ENCODE data around the gene IFFO2. TPM values are rescaled to one million over a fixed set of nuclear protein-coding genes. Genes with fewer than 3 reads are reported as not detected.

IFFO2 gene
- total and polyA plus RNA-seq, 2 of the 8 experiments (the other 6 are each of a cell fraction or from before 2014, with no cell fraction given), result 6.6 to 10.4 TPM

GRCh38 chr1:18900303-18900841 lies 56.1 kb downstream of the IFFO2 start:
- FAIRE-seq, result no peak
- no peak overlapping the region for H3K4ac ChIP-seq (replicated peaks; ENCODE audit: insufficient read length, low read depth, low read length)
- TF ChIP-seq KDM1A (IDR thresholded peaks at IDR 0.05; ENCODE audit: borderline replicate concordance, low read length) (no peak), RNF2 (IDR thresholded peaks at IDR 0.05; ENCODE audit: borderline replicate concordance, low read depth, low read length, missing control alignments, poor library complexity, severe bottlenecking) (no peak), ASH2L (IDR thresholded peaks at IDR 0.05; ENCODE audit: low read length) (no peak), TCF12 (IDR thresholded peaks at IDR 0.05; ENCODE audit: low read depth, low read length) (no peak), SP4 (IDR thresholded peaks at IDR 0.05; ENCODE audit: low read length) (no peak), HDAC6 (IDR thresholded peaks at IDR 0.05; ENCODE audit: low read depth, low read length) (no peak), SAP30 (IDR thresholded peaks at IDR 0.05; ENCODE audit: insufficient read depth, insufficient replicate concordance, low read length) (no peak), TBP (IDR thresholded peaks at IDR 0.05; ENCODE audit: low read depth, low read length) (no peak), MAX (IDR thresholded peaks at IDR 0.05) (no peak), FOSL1 (IDR thresholded peaks at IDR 0.05; ENCODE audit: insufficient read depth, low read depth, low read length) (no peak), CBX8 (IDR thresholded peaks at IDR 0.05; ENCODE audit: borderline replicate concordance, low read depth, low read length) (no peak), CEBPB (IDR thresholded peaks at IDR 0.05; ENCODE audit: low read depth, low read length) (no peak), POLR2AphosphoS5 (IDR thresholded peaks at IDR 0.05; ENCODE audit: low read depth, low read length) (no peak), TEAD4 (IDR thresholded peaks at IDR 0.05; ENCODE audit: low read depth, low read length) (no peak)

More at GRCh38 chr1:18900303-18900841, 56.1 kb downstream of the IFFO2 start:
- Histone ChIP-seq H2BK5ac (ENCODE audit: low read depth, low read length) (no peak overlapping the region), H3K27me3 (replicated peaks in 1 of 4; ENCODE audit: control insufficient read depth in 3 of 4, extremely low read depth in 1 of 4, insufficient read depth in 3 of 4, low read length in 3 of 4) (peaks cover 0 to 3% (median 0%) of the 10 kb centered on the region in 4 experiments; a peak in 4 of 7 replicates), H2BK12ac (ENCODE audit: low read depth, low read length) (no peak overlapping the region), H3K23me2 (ENCODE audit: low read depth, low read length) (peaks cover 6% of the 10 kb centered on the region; the same call in 1 of the 2 replicates), H2BK20ac (ENCODE audit: low read length) (no peak overlapping the region), H3K36me3 (ENCODE audit: control insufficient read depth in 2 of 4, insufficient read depth in 4 of 4, low read length in 3 of 4) (no peaks in the 10 kb centered on the region), H3K4me2 (ENCODE audit: insufficient read depth in 1 of 2, low read depth in 2 of 2, low read length in 2 of 2) (no peak overlapping the region), H4K8ac (ENCODE audit: extremely low read depth, insufficient read depth, low read length) (no peak overlapping the region), H3K79me1 (ENCODE audit: low read depth, low read length) (peaks cover 5% of the 10 kb centered on the region), H3K27ac (ENCODE audit: low read depth, low read length) (no peak overlapping the region), H4K5ac (ENCODE audit: insufficient read length, low read depth, low read length) (no peak overlapping the region), H3K23ac (ENCODE audit: insufficient read length) (no peak overlapping the region), H3K9ac (replicated peaks in 1 of 4; ENCODE audit: extremely low read depth in 1 of 4, low read depth in 3 of 4, low read length in 3 of 4) (no peak overlapping the region), H3K56ac (replicated peaks; ENCODE audit: insufficient read length, low read depth, low read length) (no peak overlapping the region), H4K20me1 (replicated peaks in 1 of 2; ENCODE audit: control insufficient read depth in 1 of 2, insufficient read depth in 2 of 2, low read length in 2 of 2) (peaks cover 2 to 5% of the 10 kb centered on the region in 2 experiments), H2AFZ (ENCODE audit: low read length) (no peak overlapping the region), H2BK120ac (replicated peaks; ENCODE audit: low read depth, low read length) (no peak overlapping the region), H3K4me1 (replicated peaks in 1 of 4; ENCODE audit: control insufficient read depth in 3 of 4, insufficient read depth in 4 of 4, low read length in 3 of 4) (peaks cover 0 to 3% (median 1%) of the 10 kb centered on the region in 4 experiments; a peak in 5 of 7 replicates), H3K14ac (ENCODE audit: insufficient read length) (no peak overlapping the region), H3K79me2 (ENCODE audit: control insufficient read depth in 1 of 2, insufficient read depth in 2 of 2, low read length in 2 of 2) (no peaks in the 10 kb centered on the region), H4K91ac (replicated peaks; ENCODE audit: insufficient read length, low read length) (no peak overlapping the region), H2BK15ac (ENCODE audit: low read length) (no peak overlapping the region), H3K9me3 (ENCODE audit: insufficient read depth in 2 of 2, low read depth in 1 of 2, low read length in 1 of 2) (no peaks in the 10 kb centered on the region), H3K18ac (ENCODE audit: extremely low read depth, low read length) (no peak overlapping the region), H3K4me3 (ENCODE audit: extremely low read depth in 1 of 4, insufficient read depth in 2 of 4, low read depth in 3 of 4, low read length in 4 of 4) (no peak overlapping the region), H2AK5ac (ENCODE audit: low read depth, low read length) (no peak overlapping the region)
- DNase-seq (ENCODE audit: low read depth in 1 of 2, low spot score in 2 of 2), result no peak
- 81% methylated on average over 10 of the region's 10 CpGs; no CpG with 5 or more reads in 1 of the 2 experiments for WGBS, 2 experiments (ENCODE audit: extremely low coverage in 1 of 2, insufficient coverage in 1 of 2, insufficient read length in 1 of 2, insufficient replicate concordance in 2 of 2, low coverage in 1 of 2, low lambda C conversion rate in 2 of 2, missing lambda C conversion rate in 1 of 2)
- ChIA-PET POLR2A (ENCODE audit: partially characterized antibody) (interaction anchor here (1.4 kb wide), 1 partner anchor 9 kb away, joined by 3 read pairs; no protein-coding TSS in a partner anchor), CTCF (ENCODE audit: partially characterized antibody) (interaction anchor here (1.0 to 5.1 kb wide), 7 partner anchors 8 to 75 kb away, joined by 3 to 31 read pairs (median 4); no protein-coding TSS in a partner anchor)
